CD4-positive, alpha-beta T cell treated with Interleukin-1 beta for 1 hour (primary cell): ENCODE results near the gene SLC43A1.

Experiments used
- DNase-seq, 2 donors: peaks; one replicate each; pipeline ENCODE4 v3.0.0-alpha.2; 2020 to 2022

Gene SLC43A1

DNA sequence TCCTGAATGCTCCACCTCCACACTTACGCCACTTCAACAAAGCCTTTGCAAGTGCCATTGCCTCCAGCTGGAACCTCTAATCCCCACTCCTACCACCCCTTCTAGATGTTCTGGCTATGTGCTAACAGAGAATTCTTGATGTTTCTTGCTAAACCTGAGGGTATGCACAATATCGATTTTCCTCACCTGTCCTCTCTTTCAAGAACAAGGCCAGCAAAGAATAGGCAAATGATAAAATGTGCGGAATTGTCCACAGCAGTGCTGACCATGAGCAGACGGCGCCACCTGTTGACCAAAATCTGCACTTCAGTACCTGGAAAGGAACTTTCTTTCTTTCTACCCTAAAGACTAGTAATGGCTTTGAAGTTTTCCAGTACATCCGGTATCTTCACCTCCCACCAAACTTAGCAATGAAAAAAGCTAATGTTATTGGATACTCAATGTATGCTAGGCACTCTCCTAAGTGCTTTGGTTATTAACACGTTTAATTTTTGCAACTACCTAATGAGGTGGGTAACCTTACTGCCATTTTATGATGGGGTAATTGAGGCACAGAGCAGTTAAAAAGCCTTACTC is 11.6 kb upstream of the SLC43A1 start:
- DNase-seq = peak; percentile 63 to 76

- no peak for DNase-seq
Observed at GRCh38 chr11:57523419-57523818, 7.9 kb upstream of the SLC43A1 start.

DNA sequence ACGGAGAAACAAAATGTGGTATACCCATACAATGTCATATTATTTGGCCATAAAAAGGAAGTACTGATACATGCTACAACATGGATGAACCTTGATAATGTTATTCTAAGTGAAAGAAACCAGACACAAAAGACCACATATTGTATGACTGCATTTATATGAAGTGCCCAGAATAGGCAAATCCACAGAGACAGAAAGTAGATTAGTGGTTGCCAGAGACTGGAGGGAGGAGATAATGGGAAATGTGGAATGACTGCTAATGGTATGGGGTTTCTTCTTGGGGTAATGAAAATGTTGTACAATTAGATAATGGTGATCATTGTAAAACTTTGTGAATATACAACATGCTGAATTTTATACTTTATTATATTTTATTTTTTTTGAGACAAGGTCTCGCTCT is 5.6 kb upstream of the SLC43A1 start:
- DNase-seq = no peak

GRCh38 chr11:57516061-57516443 is 550 bp upstream of the SLC43A1 start:
- DNase-seq = no peak

DNA sequence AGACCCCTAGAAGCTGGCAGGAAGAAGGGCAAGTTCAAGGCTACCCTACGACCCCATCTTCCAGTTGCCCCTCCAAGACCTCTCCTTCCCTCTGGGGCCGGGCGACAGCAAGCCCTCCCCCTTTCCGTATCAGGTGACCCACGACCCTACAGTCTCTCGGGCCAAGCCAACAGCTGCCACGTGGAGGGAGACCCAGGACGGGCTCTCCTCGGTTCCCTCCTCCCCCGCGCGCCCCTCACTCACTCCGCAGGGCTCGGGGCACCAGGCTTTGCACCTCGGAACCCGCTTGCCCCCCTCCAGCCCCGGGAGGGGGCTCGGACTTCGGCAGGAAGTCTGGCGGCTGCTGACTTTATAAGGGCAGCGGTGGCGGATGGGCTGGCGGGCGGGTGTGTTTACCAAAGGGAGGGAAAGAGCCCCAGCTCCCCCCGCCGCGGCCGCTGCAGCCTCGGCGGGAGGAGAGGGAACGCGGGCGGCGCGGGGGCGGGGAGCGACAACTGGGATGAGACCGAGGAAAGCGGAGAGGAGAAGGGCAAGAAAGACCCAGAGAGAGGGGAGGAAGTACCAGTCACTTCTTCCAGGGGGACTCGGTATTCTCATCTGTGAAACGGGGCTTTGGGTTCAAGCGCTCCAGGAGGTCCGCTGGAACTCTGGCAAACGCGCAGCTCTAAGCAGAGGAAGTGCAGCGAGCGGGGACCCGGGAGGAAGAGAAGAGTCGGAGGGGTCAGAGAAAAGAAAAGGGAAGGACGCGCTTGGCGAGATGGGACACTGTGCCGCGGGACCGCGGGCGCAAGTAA is 767 bp downstream of the SLC43A1 start:
- DNase-seq = peak; percentile 38 to 42

DNA sequence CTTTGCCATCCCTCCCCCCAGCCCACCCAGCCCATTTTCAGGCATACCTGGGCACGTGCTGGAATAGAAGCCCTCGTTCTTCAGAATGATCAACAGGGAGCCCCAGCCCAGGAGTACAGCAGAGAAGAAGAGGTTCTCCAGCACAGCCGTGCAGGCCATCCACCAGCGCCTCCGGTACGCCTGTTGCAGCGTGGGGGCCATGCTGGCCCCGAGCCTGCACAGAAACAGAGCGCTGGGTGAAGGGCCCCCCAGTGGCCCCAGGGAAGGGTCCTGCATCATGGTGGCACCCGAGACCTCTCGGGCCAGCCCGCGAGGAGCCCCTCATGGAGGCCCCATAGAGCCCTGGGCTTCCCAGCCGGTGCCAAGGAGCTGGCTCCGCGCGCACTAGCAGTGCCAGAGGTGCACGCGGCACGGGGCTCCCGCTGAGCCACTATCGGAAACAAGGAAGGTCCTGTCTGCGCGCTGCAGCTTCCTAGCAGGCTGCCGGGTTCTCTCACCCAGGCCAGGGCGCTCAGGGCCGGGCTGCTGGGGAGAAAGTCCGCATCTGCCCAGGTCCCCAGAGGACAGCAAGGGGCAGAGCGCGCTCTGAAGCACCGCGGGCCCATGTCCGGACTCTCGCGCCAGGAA is 1.5 kb downstream of the SLC43A1 start:
- peak in 1 of 2 donors; percentile 25 for DNase-seq

DNA sequence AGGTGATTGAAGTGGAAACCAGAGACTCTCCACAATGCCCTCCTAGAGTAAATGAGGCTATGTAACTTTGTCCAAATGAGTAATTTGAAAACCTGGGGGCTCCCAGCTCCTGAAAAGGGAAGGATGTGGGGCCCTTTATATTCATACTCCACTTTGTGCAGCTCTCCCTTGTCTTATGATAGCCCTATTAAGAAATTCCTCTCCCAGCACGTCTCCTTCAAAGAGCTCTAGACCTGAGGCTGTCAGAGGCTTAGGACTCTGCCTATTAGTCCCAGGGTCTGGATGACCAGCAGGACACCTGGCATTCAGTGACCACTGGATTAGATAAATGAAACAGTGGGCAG is 2.1 kb downstream of the SLC43A1 start:
- no peak for DNase-seq

DNA sequence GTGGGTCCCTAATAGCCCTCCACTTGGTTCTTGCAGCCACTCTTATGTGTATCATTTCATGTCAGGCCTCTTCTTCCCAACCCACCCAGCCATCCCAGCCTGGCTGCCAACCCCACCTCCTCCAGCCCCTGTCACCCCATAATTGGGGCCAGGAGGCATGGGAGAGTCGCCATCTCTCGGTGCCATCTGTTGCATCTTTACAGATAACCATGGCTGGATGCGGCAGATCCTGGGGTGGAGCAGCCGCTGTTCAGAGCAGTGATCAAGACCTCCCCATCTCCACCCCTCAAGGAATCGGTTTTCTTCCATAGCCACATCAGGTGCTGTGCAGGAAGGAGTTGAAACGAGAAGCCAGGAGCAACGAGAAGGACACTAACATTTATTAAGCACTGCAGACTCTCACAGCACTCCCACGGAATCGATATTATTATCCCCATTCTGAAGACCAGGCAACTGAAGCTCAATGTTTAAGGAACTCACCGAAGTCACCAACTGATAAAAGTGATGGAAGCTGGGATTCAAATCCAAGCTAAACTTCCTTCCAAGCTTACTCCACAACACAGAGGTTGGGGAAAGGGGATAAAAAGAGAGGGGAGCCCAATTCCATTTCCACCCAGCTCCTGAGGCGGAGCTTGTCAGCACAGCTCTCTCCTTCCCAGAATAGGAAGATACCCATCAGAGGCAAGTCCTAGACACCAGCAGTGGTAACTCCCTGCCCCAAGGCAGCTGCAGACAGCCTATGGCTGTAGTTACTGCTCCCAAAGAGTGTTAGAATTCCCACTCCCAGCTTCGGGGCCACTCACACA is 2.7 kb downstream of the SLC43A1 start:
- DNase-seq = no peak

- no peak for DNase-seq
Observed at GRCh38 chr11:57511741-57512430, 3.6 kb downstream of the SLC43A1 start.

- no peak for DNase-seq
Observed at GRCh38 chr11:57508341-57509170, 6.9 kb downstream of the SLC43A1 start.

DNA sequence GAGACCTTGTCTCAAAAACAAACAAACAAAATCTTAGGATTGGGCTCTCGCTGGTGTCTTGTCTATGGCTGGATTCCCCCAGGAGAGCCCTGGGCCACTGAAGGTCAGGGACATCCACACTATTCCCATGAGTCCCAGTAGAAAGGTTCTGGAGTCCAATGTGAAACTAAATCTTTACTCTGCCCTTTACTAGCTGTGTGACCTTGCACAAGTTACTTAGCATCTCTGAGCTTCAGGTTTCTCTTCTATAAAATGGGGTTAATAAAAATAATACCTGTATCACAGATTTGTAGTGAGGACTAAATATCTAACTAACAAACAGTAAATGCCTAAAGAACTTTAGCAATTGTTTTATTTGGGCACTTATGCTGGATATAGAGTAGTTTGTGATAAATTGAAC is 9.0 kb downstream of the SLC43A1 start:
- DNase-seq = no peak

DNA sequence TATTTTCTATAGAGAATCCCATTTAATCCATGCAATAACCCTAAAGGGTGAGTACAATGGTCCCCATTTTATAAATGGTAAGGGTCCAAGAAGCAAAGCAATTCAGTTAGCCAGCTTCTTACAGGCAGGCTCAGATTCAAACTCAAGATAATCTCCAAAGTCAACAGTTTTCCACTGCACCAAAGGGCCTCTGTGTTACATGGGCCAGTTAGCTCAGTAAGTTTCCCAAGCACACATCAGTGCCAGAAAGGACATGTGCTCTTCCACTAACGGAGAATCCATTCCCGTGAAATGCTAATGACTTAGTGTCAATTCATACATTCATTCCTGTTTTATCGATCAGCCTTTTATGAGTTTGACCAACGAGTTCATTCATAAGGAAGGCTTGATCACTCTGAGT is 11.0 kb downstream of the SLC43A1 start:
- DNase-seq = no peak

DNA sequence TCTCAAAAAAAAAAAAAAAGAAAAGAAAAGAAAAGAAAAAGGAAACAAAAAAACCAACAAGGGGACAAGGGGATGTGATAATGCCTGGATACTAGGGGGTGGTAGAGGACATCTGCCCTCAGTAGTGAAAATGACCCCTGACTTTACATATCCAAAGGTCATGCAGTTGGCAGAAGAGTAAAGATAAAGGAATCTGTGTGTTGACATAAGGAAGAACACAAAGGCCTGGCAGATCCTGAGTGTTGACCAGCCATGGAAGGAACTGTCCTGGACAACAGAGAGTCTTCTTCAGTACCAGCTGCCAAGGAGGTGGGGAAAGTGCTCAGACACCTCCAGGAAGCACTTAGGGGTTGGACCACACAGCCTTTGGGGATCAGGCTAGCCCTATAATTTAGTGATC is 12.6 kb downstream of the SLC43A1 start:
- DNase-seq = no peak

DNA sequence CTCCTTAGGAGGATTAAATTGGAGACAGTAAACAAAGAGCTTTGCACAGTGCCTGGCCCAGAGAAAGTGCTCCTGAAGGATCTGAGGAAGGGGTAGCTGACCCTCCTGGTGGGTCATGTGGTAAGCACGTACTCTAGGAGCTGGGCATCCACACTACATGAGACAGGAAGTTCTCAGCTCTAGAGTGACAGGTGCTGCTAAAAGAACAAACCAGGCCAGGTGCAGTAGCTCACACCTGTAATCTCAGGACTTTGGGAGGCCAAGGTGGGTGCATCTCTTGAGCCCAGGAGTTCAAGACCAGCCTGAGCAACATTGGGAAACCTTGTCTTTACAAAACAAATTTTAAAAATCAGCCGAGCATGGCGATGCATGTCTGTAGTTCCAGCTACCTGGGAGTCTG is 13.1 kb downstream of the SLC43A1 start:
- no peak for DNase-seq

- DNase-seq = no peak
Observed at GRCh38 chr11:57501953-57502352, 13.5 kb downstream of the SLC43A1 start.

DNA sequence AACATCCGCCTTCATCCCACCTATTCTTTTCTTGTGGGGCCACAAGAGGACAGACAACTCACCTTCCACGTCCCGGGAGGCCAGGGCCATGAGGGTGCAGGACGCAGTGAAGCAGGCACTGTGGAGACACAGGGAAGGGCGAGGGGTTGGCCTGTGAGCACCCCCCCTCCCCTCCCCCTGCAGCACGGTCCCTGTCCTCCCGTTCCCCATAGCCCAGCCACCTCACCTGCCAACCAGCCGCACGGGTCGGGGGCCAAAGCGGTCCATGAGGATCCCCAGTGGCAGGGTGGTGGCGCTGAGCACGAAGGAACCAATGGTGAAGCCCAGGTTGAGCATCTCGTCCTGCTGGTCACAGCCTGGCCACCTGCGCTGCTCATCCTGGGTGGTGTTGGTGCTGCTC is 14.6 kb downstream of the SLC43A1 start:
- no peak for DNase-seq

DNA sequence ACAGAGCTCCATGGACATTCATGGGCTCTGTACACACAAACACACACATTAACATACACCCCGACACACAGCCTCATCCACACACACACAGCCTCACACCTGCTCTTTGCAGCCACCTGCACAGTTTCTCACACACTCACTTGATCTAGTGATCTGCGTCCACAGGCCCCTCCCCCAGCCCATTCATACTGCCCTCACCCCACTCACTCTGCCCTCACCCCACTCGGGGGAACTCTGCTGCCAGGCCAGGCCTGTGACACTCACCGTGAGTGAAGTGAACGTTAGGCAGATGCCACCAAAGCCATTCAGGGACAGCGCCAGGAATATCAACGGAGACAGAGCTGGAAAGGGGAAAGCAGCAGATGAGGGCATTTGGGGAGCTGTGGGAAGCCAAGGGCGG is 15.0 kb downstream of the SLC43A1 start:
- DNase-seq = no peak

- DNase-seq = no peak
Observed at GRCh38 chr11:57499983-57500461, 15.5 kb downstream of the SLC43A1 start.

GRCh38 chr11:57499413-57499982 is 16.0 kb downstream of the SLC43A1 start:
- peak; percentile 37 to 77 for DNase-seq

- DNase-seq = no peak
Observed at GRCh38 chr11:57498540-57498939, 17.0 kb downstream of the SLC43A1 start.
